ENCODE results near the gene ABLIM1. TPM values are rescaled to one million over a fixed set of nuclear protein-coding genes. Genes with fewer than 3 reads are reported as not detected.

The ABLIM1 gene
- total RNA-seq, 1 experiment from 2014 or later = 274 TPM

DNA sequence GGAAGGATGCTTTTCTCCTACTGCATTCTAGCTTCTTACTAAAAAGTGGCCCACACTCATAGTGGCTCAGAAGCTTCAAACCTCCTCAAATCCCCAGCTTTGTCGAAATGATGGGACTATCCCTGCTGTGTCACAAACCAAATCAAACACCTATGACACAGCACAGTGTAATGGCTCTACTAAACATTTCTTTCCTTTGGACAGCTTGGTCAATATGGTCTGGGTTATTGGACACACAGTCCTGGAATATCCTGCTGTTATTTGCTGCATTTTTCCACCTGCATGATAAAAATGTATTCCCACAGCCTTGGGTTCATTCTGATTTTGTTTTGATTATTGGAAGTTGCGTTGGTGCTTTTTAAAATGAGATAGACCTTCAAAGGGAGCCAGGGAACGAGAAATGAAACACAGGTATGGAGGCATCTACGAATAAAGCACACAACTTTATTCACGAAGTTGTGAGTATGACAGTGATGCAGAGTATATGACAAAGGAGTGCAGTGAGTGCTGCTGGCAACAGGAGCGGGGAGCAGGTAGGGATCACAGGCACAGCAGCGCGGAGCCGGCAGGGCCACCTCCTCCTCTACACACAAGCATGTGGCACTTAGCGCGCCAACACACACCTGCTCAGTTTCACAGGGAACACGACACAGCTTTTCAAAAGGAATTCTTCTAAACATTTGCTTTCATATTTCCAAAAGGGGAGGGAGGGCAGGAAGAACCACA lies 227.2 kb downstream of the ABLIM1 start:
- ATAC-seq = no peak
- H3K36me3 ChIP-seq (ENCODE audit: control insufficient read depth, insufficient read depth, low read length) = peaks cover 2% of the 10 kb centered on the region; the same call in 1 of the 2 replicates
- POLR2A ChIA-PET = no interaction called here
- no peaks in the 10 kb centered on the region for H3K9me3 ChIP-seq (ENCODE audit: control insufficient read depth, insufficient read depth, low read depth, low read length)
- peak overlapping the region; percentile 44; the same call in 1 of the 2 replicates for H3K27ac ChIP-seq (ENCODE audit: low read length)
- BruUV-seq (replicated peaks) = no TSS peak
- no peak for DNase-seq (ENCODE audit: low read depth, low spot score)
- in situ Hi-C loops (cut with HindIII; ENCODE audit: low pct_unique_long_range_greater_than_20kb, low sequenced_read_pairs) (no loop called here), intact Hi-C loops (cut with micrococcal nuclease; ENCODE audit: unreplicated experiment) (no loop called here)
- no peaks in the 10 kb centered on the region for H3K27me3 ChIP-seq (ENCODE audit: control insufficient read depth, insufficient read depth, low read length)
- peaks cover 38% of the 10 kb centered on the region for H3K4me1 ChIP-seq (ENCODE audit: control insufficient read depth, insufficient read depth, low read length)
- CTCF ChIA-PET = interaction anchor here (0.6 kb wide), 1 partner anchor 341 kb away, joined by 4 read pairs; no protein-coding TSS in a partner anchor
- no peak overlapping the region for H3K4me3 ChIP-seq (ENCODE audit: low read depth in 2 of 2, low read length in 2 of 2)
- TF ChIP-seq SIN3A (IDR thresholded peaks at IDR 0.05; ENCODE audit: borderline replicate concordance, insufficient read depth, low read depth, low read length) (no peak), POLR2AphosphoS5 (IDR thresholded peaks at IDR 0.05; ENCODE audit: low read depth, low read length) (no peak), REST (IDR thresholded peaks at IDR 0.05; ENCODE audit: insufficient read depth in 1 of 2, low read depth in 2 of 2, low read length in 1 of 2) (no peak), TCF7L2 (IDR thresholded peaks at IDR 0.05; ENCODE audit: low read depth, low read length) (no peak), CTCF (IDR thresholded peaks at IDR 0.05) (no peak)

- Histone ChIP-seq H3K4me3 (ENCODE audit: low read depth in 2 of 2, low read length in 2 of 2) (no peak overlapping the region), H3K4me1 (ENCODE audit: control insufficient read depth, insufficient read depth, low read length) (peaks cover 39% of the 10 kb centered on the region), H3K27ac (ENCODE audit: low read length) (peak overlapping the region; percentile 44; the same call in 1 of the 2 replicates), H3K9me3 (ENCODE audit: control insufficient read depth, insufficient read depth, low read depth, low read length) (no peaks in the 10 kb centered on the region), H3K27me3 (ENCODE audit: control insufficient read depth, insufficient read depth, low read length) (no peaks in the 10 kb centered on the region), H3K36me3 (ENCODE audit: control insufficient read depth, insufficient read depth, low read length) (no peaks in the 10 kb centered on the region)
- POLR2A ChIA-PET = no interaction called here
- CTCF ChIA-PET = interaction anchor here (0.6 kb wide), 1 partner anchor 340 kb away, joined by 4 read pairs; no protein-coding TSS in a partner anchor
- 0 out of 2 replicates have a peak, but pooled peaks have one; percentile 27 for TF ChIP-seq POLR2AphosphoS5 (IDR thresholded peaks at IDR 0.05; ENCODE audit: low read depth, low read length)
- no peak for TF ChIP-seq TCF7L2 (IDR thresholded peaks at IDR 0.05; ENCODE audit: low read depth, low read length)
- DNase-seq (ENCODE audit: low read depth, low spot score) (no peak), ATAC-seq (peak; percentile 8; the same call in 1 of the 2 replicates)
- in situ Hi-C loops (cut with HindIII; ENCODE audit: low pct_unique_long_range_greater_than_20kb, low sequenced_read_pairs) (no loop called here), intact Hi-C loops (cut with micrococcal nuclease; ENCODE audit: unreplicated experiment) (loop anchor here (10.0 kb wide), 1 partner anchor 255 kb away; the partner anchor contains the start of genes CCDC186 and TDRD1)
- no TSS peak for BruUV-seq (replicated peaks)
These were observed 228.3 kb downstream of the ABLIM1 start for GRCh38 chr10:114429581-114430335.

Data from Panc1 (cell line).